K562 (cell line): ENCODE measurements around the gene DNAH3. TPM values are rescaled to one million over a fixed set of nuclear protein-coding genes. Genes with fewer than 3 reads are reported as not detected.

ENCODE experiments used
- CBX2 ChIP-seq: fragments of 200-600 bp; sonication (generic); IDR thresholded peaks from one replicate; pipeline ENCODE4 v1.6.1; 2012; ENCODE audit warnings: mild to moderate bottlenecking, low read length, inconsistent platforms; ENCODE audit not compliant: insufficient read depth, poor library complexity, severe bottlenecking
- CSDE1 ChIP-seq, 2 experiments: fragments of 450-650 bp; IDR thresholded peaks; 2 replicates each; pipeline ENCODE4 v1.6.1; 2016; ENCODE audit warnings: mild to moderate bottlenecking in 1 of 2
- E2F1 ChIP-seq: sonication (generic); formaldehyde crosslinking; IDR thresholded peaks from 2 replicates; pipeline ENCODE4 v1.8.1; 2023; ENCODE audit warnings: mild to moderate bottlenecking, missing genetic modification reagents, moderate library complexity
- ETS2 ChIP-seq: IDR thresholded peaks from 2 replicates; pipeline ENCODE4 v1.6.1; 2016; ENCODE audit warnings: borderline replicate concordance, missing genetic modification characterization, mild to moderate bottlenecking, moderate library complexity, missing compliant biosample characterization; ENCODE audit not compliant: poor library complexity, severe bottlenecking
- HDAC6 ChIP-seq: IDR thresholded peaks from 2 replicates; pipeline ENCODE4 v1.6.1; 2012; ENCODE audit warnings: low read depth, mild to moderate bottlenecking, control low read depth, inconsistent platforms, low read length, moderate library complexity
- HEY1 ChIP-seq: fragments of 250-450 bp; sonication (Bioruptor Pico); IDR thresholded peaks from 2 replicates; pipeline ENCODE4 v1.5.0; 2020; ENCODE audit warnings: mild to moderate bottlenecking, moderate library complexity, borderline replicate concordance
- HMG20A ChIP-seq: fragments of 450-650 bp; formaldehyde crosslinking; conservative IDR thresholded peaks from 2 replicates; pipeline ENCODE4 v1.4.0; 2020; ENCODE audit warnings: mild to moderate bottlenecking, mixed read lengths
- HNRNPL ChIP-seq: fragments of 200-400 bp; formaldehyde crosslinking; IDR thresholded peaks from 2 replicates; pipeline ENCODE4 v1.6.1; 2017; ENCODE audit warnings: low read depth, mild to moderate bottlenecking, low read length
- KAT8 ChIP-seq: fragments of 450-650 bp; IDR thresholded peaks from 2 replicates; pipeline ENCODE4 v1.6.1; 2016; ENCODE audit warnings: low read depth, mild to moderate bottlenecking
- MAFF ChIP-seq: IDR thresholded peaks from 2 replicates; pipeline ENCODE4 v1.6.1; 2012; ENCODE audit warnings: low read length, improper control_type of control experiment
- MXD1 ChIP-seq: fragments of 250-450 bp; sonication (Bioruptor Pico); IDR thresholded peaks from 2 replicates; pipeline ENCODE4 v1.8.0; 2021; ENCODE audit warnings: borderline replicate concordance, mild to moderate bottlenecking, moderate library complexity; ENCODE audit not compliant: poor library complexity, severe bottlenecking
- NR3C1 ChIP-seq: sonication (generic); formaldehyde crosslinking; IDR thresholded peaks from 2 replicates; pipeline ENCODE4 v1.8.1; 2022; ENCODE audit warnings: missing genetic modification reagents
- PBX2 ChIP-seq, 2 experiments: IDR thresholded peaks in 1 of 2; conservative IDR thresholded peaks in 1 of 2; 2 replicates each; pipeline ENCODE4 v1.6.1; 2016; ENCODE audit warnings: low read depth in 2 of 2, mild to moderate bottlenecking in 1 of 2, missing compliant biosample characterization in 1 of 2, missing genetic modification characterization in 1 of 2, moderate library complexity in 1 of 2
- RAD21 ChIP-seq, 2 experiments: fragments of 250-450 bp in 1 of 2; fragments of 450-650 bp in 1 of 2; sonication (Bioruptor Pico) in 1 of 2; formaldehyde crosslinking in 1 of 2; IDR thresholded peaks in 1 of 2; conservative IDR thresholded peaks in 1 of 2; 2 replicates each; pipeline versions ENCODE4 v1.4.0 to v1.8.0; 2020 to 2022; ENCODE audit warnings: mild to moderate bottlenecking in 2 of 2, moderate library complexity in 1 of 2
- SETDB1 ChIP-seq: IDR thresholded peaks from one replicate; pipeline ENCODE4 v1.6.1; 2012; ENCODE audit warnings: low read length, control low read depth, inconsistent platforms
- TARDBP ChIP-seq: fragments of 450-650 bp; IDR thresholded peaks from 2 replicates; pipeline ENCODE4 v1.6.1; 2016
- THAP7 ChIP-seq: fragments of 250-450 bp; sonication (Bioruptor Pico); IDR thresholded peaks from 2 replicates; pipeline ENCODE4 v1.5.0; 2021
- TOE1 ChIP-seq, 2 experiments: fragments of 450-650 bp in 1 of 2; sonication (generic) in 1 of 2; formaldehyde crosslinking in 1 of 2; IDR thresholded peaks; 2 replicates each; pipeline versions ENCODE4 v1.7.1 to v1.8.0; 2016 to 2022; ENCODE audit warnings: borderline replicate concordance in 2 of 2, mild to moderate bottlenecking in 2 of 2, antibody characterized with exemption in 1 of 2, inconsistent platforms in 1 of 2, low read depth in 1 of 2, missing genetic modification reagents in 1 of 2, moderate library complexity in 1 of 2
- ZFP30 ChIP-seq: fragments of 250-450 bp; sonication (Bioruptor Pico); IDR thresholded peaks from 2 replicates; pipeline ENCODE4 v1.8.0; 2022; ENCODE audit warnings: moderate library complexity, mild to moderate bottlenecking, inconsistent platforms, borderline replicate concordance
- ZNF197 ChIP-seq: fragments of 200-800 bp; sonication (Bioruptor generic); IDR thresholded peaks from 2 replicates; pipeline ENCODE4 v1.6.1; 2016; ENCODE audit warnings: low read depth, missing genetic modification characterization, missing compliant biosample characterization
- ZNF311 ChIP-seq: fragments of 250-450 bp; sonication (Bioruptor Pico); IDR thresholded peaks from 2 replicates; pipeline ENCODE4 v1.4.0; 2020; ENCODE audit warnings: mild to moderate bottlenecking, moderate library complexity
- ZNF586 ChIP-seq: fragments of 450-650 bp; formaldehyde crosslinking; conservative IDR thresholded peaks from 2 replicates; pipeline ENCODE4 v1.4.0; 2020; ENCODE audit warnings: mild to moderate bottlenecking, moderate library complexity
- ZNF717 ChIP-seq: fragments of 250-450 bp; sonication (Bioruptor Pico); IDR thresholded peaks from 2 replicates; pipeline ENCODE4 v1.5.0; 2021
- polyA plus RNA-seq, 8 experiments: library from polyadenylated mRNA; depleted of rRNA in 4 of 8; stranded (reverse) in 5 of 8; unstranded in 3 of 8; fragments of >200 nt; fragmentation: Nextera tagmentation in 2 of 8; fragmentation: Illumina TruSeq in 1 of 8; extraction: Ambion mirVana in 2 of 8; extraction: Trizol in 1 of 8; gene quantifications; 2 replicates each; pipeline versions ENCODE4 v1.2.1 to v1.2.3, GENCODE V29; 2011 to 2014; ENCODE audit warnings: inconsistent platforms in 1 of 8, missing spikeins in 1 of 8
- total RNA-seq, 7 experiments: library from RNA; depleted of rRNA in 6 of 7; stranded (reverse); fragments of >200 nt in 6 of 7; fragmentation: Illumina TruSeq in 2 of 7; extraction: Trizol in 2 of 7; gene quantifications; 2 replicates each; pipeline versions ENCODE4 v1.2.1 to v1.2.3, GENCODE V29; 2011 to 2021; ENCODE audit warnings: low replicate concordance in 1 of 7

The DNAH3 gene
- total and polyA plus RNA-seq, 9 of the 15 experiments (the other 6 are each of a cell fraction or from before 2014, with no cell fraction given), result 0.32 to 0.84 (median 0.44) TPM

GRCh38 chr16:21116148-21116693, 34.4 kb downstream of the DNAH3 start (continued):
- TF ChIP-seq ETS2 (no peak), ZNF311 (CRISPR knock-in tag) (no peak), THAP7 (no peak), RAD21 (CRISPR knock-in tag; conservative IDR thresholded peaks at IDR 0.05 in 1 of 2, IDR thresholded peaks at IDR 0.05 in 1 of 2) (no peak), KAT8 (no peak), MAFF (peak; percentile 11; the same call in 1 of the 2 replicates), PBX2 (CRISPR knock-in tag; IDR thresholded peaks at IDR 0.05; ENCODE audit: low read depth) (no peak), PBX2 (tag; conservative IDR thresholded peaks at IDR 0.05; ENCODE audit: low read depth) (peak; percentile 74), HDAC6 (no peak), CBX2 (no peak), SETDB1 (no peak), NR3C1 (CRISPR knock-in tag) (no peak), TOE1 (IDR thresholded peaks at IDR 0.05; ENCODE audit: borderline replicate concordance) (no peak), TOE1 (CRISPR knock-in tag; IDR thresholded peaks at IDR 0.05; ENCODE audit: borderline replicate concordance, low read depth) (no peak), ZNF197 (no peak), E2F1 (CRISPR knock-in tag) (no peak), HEY1 (CRISPR knock-in tag) (no peak), ZFP30 (no peak), CSDE1 (IDR thresholded peaks at IDR 0.05) (no peak), HNRNPL (no peak), MXD1 (no peak), ZNF717 (CRISPR knock-in tag) (0 out of 2 replicates have a peak, but pooled peaks have one; percentile 53), ZNF586 (CRISPR knock-in tag) (no peak), HMG20A (no peak), TARDBP (no peak)
